GM12873 (cell line): ENCODE results near the gene NUPR1.

ENCODE experiments used
- CTCF ChIP-seq: IDR thresholded peaks from 2 replicates; pipeline ENCODE4 v1.5.1; 2012; ENCODE audit warnings: low read depth, mild to moderate bottlenecking, moderate library complexity, low read length, control low read depth; ENCODE audit not compliant: insufficient read depth; ENCODE audit errors: missing control alignments

Gene NUPR1

GRCh38 chr16:28537964-28538732, 626 bp downstream of the NUPR1 start:
- TF ChIP-seq CTCF, result no peak

- no peak for TF ChIP-seq CTCF
These were observed 1.7 kb downstream of the NUPR1 start for GRCh38 chr16:28537076-28537475.

- TF ChIP-seq CTCF, result no peak
These were observed 4.0 kb downstream of the NUPR1 start for GRCh38 chr16:28534542-28535373.

DNA sequence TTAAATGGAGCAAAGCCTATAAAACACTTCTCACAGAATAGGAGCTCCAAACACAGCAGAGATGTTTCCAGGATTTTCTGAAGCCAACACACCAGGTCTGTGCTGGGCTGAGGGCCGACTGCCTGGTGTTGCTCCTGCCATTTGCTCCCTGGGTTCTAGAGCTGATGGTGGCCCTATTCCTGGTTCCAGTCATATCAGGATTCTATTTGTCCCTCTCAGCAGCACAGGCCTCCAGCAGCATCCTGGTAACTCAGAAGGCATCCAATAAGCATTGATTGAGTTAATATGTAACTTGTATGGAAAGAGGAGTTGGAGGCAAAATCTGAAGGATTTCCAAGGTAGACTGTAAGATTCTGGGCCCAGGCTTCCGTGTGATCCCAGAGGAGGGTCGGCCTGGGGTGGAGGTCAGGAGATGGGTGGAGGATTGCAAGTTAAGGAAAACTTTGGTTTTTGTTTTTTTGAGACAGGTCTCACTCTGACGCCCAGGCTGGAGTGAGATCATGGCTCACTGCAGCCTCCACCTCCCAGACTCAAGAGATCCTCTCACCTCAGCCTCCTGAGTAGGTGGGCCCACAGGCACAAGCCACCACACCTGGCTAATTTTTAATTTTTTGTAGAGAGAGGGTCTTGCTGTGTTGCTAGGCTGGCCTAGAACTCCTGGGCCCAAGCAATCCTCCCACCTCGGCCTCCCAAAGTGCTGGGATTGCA, 5.7 kb downstream of the NUPR1 start:
- no peak for TF ChIP-seq CTCF

- no peak for TF ChIP-seq CTCF
These were observed 6.7 kb downstream of the NUPR1 start for GRCh38 chr16:28531777-28532744.

DNA sequence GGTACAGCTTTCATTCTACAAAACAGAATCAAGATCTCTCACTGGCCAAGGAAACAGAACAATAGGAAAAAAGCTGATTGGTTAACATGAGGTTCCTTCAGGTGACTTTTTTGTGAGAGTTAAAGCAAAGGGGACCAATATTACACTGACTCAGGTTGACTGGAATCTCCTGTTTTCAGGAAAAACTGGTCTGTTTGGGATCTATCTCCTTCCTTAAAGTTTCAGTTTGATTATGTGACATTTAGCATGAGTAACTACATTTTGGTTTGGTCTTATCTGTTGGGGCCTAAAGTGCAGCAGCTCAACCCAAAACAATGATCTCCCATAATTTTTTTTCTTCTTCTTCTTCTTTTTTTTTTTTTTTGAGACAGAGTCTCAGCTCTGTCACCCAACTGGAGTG, 9.7 kb downstream of the NUPR1 start:
- no peak for TF ChIP-seq CTCF
